Hepatocyte (in vitro differentiated cells): ENCODE data around the gene AP3M1. TPM values are rescaled to one million over a fixed set of nuclear protein-coding genes. Genes with fewer than 3 reads are reported as not detected.
"Not testable (repeated sequence)": the region's sequence is repeated elsewhere in the genome, so short reads cannot be mapped to it uniquely, and the experiment has no call there.

Source experiments
- DNase-seq: peaks from one replicate; pipeline ENCODE4 v3.0.0-alpha.2; 2016; ENCODE audit warnings: low spot score
- H2AFZ ChIP-seq: fragments of 200-600 bp; sonication (generic); 2 replicates; pipeline ENCODE4 v1.6.0; 2016; ENCODE audit warnings: antibody characterized with exemption, mild to moderate bottlenecking
- H3K27ac ChIP-seq: fragments of 200-600 bp; sonication (generic); 2 replicates; pipeline ENCODE4 v1.5.1; 2016; ENCODE audit warnings: mild to moderate bottlenecking
- H3K27me3 ChIP-seq: fragments of 200-600 bp; sonication (generic); 2 replicates; pipeline ENCODE4 v1.6.1; 2016
- H3K36me3 ChIP-seq: fragments of 200-600 bp; sonication (generic); replicated peaks from 2 replicates; pipeline ENCODE4 v1.5.1; 2016; ENCODE audit warnings: low read depth; ENCODE audit not compliant: insufficient read depth
- H3K4me1 ChIP-seq: fragments of 200-600 bp; sonication (generic); 2 replicates; pipeline ENCODE4 v1.5.1; 2016; ENCODE audit warnings: mild to moderate bottlenecking, moderate library complexity; ENCODE audit not compliant: insufficient read depth
- H3K4me2 ChIP-seq: fragments of 200-600 bp; sonication (generic); 2 replicates; pipeline ENCODE4 v1.6.0; 2016
- H3K4me3 ChIP-seq: fragments of 200-600 bp; sonication (generic); 2 replicates; pipeline ENCODE4 v1.5.1; 2016; ENCODE audit warnings: mild to moderate bottlenecking
- H3K79me2 ChIP-seq: fragments of 200-600 bp; sonication (generic); 2 replicates; pipeline ENCODE4 v1.6.0; 2017; ENCODE audit warnings: mild to moderate bottlenecking
- H3K9me2 ChIP-seq: fragments of 200-600 bp; sonication (generic); replicated peaks from 2 replicates; pipeline ENCODE4 v1.6.0; 2017; ENCODE audit warnings: mild to moderate bottlenecking; ENCODE audit not compliant: insufficient read depth
- H3K9me3 ChIP-seq: fragments of 200-600 bp; sonication (generic); 2 replicates; pipeline ENCODE4 v1.5.1; 2016; ENCODE audit warnings: low read depth, mild to moderate bottlenecking
- H4K20me1 ChIP-seq: fragments of 200-600 bp; sonication (generic); 2 replicates; pipeline ENCODE4 v1.6.0; 2016; ENCODE audit warnings: mild to moderate bottlenecking; ENCODE audit not compliant: insufficient read depth, poor library complexity, severe bottlenecking
- CTCF ChIP-seq: fragments of 200-600 bp; sonication (generic); IDR thresholded peaks from 2 replicates; pipeline ENCODE4 v1.5.1; 2016; ENCODE audit warnings: antibody characterized with exemption, mild to moderate bottlenecking; ENCODE audit not compliant: poor library complexity
- EZH2 ChIP-seq: fragments of 200-600 bp; sonication (generic); IDR thresholded peaks from 2 replicates; pipeline ENCODE4 v1.6.1; 2016; ENCODE audit warnings: antibody characterized with exemption, mild to moderate bottlenecking, borderline replicate concordance
- EZH2phosphoT487 ChIP-seq: fragments of 200-600 bp; sonication (generic); IDR thresholded peaks from one replicate; pipeline ENCODE4 v1.6.1; 2018; ENCODE audit warnings: antibody characterized with exemption, mild to moderate bottlenecking, low read depth, moderate library complexity; ENCODE audit not compliant: unreplicated experiment, severe bottlenecking
- WGBS: methylation state at CpG from one replicate; pipeline ENCODE4 v1.1.6; 2016; ENCODE audit warnings: low lambda C conversion rate; ENCODE audit errors: missing lambda C conversion rate; 5-methylcytosine and 5-hydroxymethylcytosine counted together
- polyA plus RNA-seq: library from polyadenylated mRNA; unstranded; fragments of >200 nt; fragmentation: Nextera tagmentation; extraction: Ambion mirVana; gene quantifications from 2 replicates; pipeline ENCODE4 v1.2.1, GENCODE V29; 2016
- total RNA-seq: library from RNA; depleted of rRNA; stranded (reverse); fragments of >200 nt; gene quantifications from 2 replicates; pipeline ENCODE4 v1.2.3, GENCODE V29; 2014

The AP3M1 gene
- total and polyA plus RNA-seq, 2 experiments from 2014 or later: 28.2 to 35.0 TPM

GRCh38 chr10:74194545-74194944 is 43.9 kb upstream of the AP3M1 start:
- TF ChIP-seq EZH2 (no peak), EZH2phosphoT487 (no peak), CTCF (no peak)
- H3K4me2 ChIP-seq: no peak overlapping the region
- 85% methylated on average over 3 of the region's 3 CpGs for WGBS

GRCh38 chr10:74190494-74190893 is 39.9 kb upstream of the AP3M1 start:
- H3K27me3 ChIP-seq: no peaks in the 10 kb centered on the region
- no peak overlapping the region for H3K4me3 ChIP-seq
- no peak overlapping the region for H2AFZ ChIP-seq
- H3K9me3 ChIP-seq: no peaks in the 10 kb centered on the region
- H4K20me1 ChIP-seq: peaks cover 4% of the 10 kb centered on the region
- TF ChIP-seq CTCF (no peak), EZH2phosphoT487 (no peak), EZH2 (no peak)
- peak overlapping the region; percentile 85 for H3K27ac ChIP-seq
- peak overlapping the region; percentile 57 for H3K4me2 ChIP-seq
- no peaks in the 10 kb centered on the region for H3K9me2 ChIP-seq
- H3K36me3 ChIP-seq: no peaks in the 10 kb centered on the region
- H3K79me2 ChIP-seq: peaks cover 86% of the 10 kb centered on the region
- peaks cover 6% of the 10 kb centered on the region for H3K4me1 ChIP-seq
- no peak for DNase-seq

More at GRCh38 chr10:74194545-74194944, 43.9 kb upstream of the AP3M1 start:
- H3K4me1 ChIP-seq: peaks cover 6% of the 10 kb centered on the region
- DNase-seq: no peak
- no peak overlapping the region for H3K27ac ChIP-seq
- H2AFZ ChIP-seq: no peak overlapping the region
- no peaks in the 10 kb centered on the region for H3K27me3 ChIP-seq
- no peaks in the 10 kb centered on the region for H3K36me3 ChIP-seq
- no peak overlapping the region for H3K4me3 ChIP-seq
- no peaks in the 10 kb centered on the region for H3K9me2 ChIP-seq
- H4K20me1 ChIP-seq: peaks cover 4% of the 10 kb centered on the region
- no peaks in the 10 kb centered on the region for H3K9me3 ChIP-seq
- peaks cover 87% of the 10 kb centered on the region for H3K79me2 ChIP-seq

- H3K4me3 ChIP-seq: no peak overlapping the region
- H2AFZ ChIP-seq: no peak overlapping the region
- DNase-seq: peak; percentile 53
Observed at GRCh38 chr10:74189999-74190421, 39.4 kb upstream of the AP3M1 start.

GRCh38 chr10:74188617-74189016 is 38.0 kb upstream of the AP3M1 start:
- H3K27me3 ChIP-seq, H3K27ac ChIP-seq, H3K4me3 ChIP-seq, H3K4me2 ChIP-seq, H3K9me2 ChIP-seq, H2AFZ ChIP-seq, H3K9me3 ChIP-seq, H4K20me1 ChIP-seq, H3K4me1 ChIP-seq, H3K36me3 ChIP-seq, DNase-seq: not testable (repeated sequence)
- peaks cover 85% of the 10 kb centered on the region for H3K79me2 ChIP-seq
- WGBS: 97% methylated on average over 13 of the region's 13 CpGs

More at GRCh38 chr10:74189999-74190421, 39.4 kb upstream of the AP3M1 start:
- peaks cover 4% of the 10 kb centered on the region for H4K20me1 ChIP-seq
- no peaks in the 10 kb centered on the region for H3K36me3 ChIP-seq
- H3K4me1 ChIP-seq: peaks cover 6% of the 10 kb centered on the region
- H3K27me3 ChIP-seq: no peaks in the 10 kb centered on the region
- peak overlapping the region; percentile 85 for H3K27ac ChIP-seq
- TF ChIP-seq EZH2phosphoT487 (no peak), CTCF (no peak), EZH2 (no peak)
- H3K9me3 ChIP-seq: no peaks in the 10 kb centered on the region
- H3K79me2 ChIP-seq: peaks cover 85% of the 10 kb centered on the region
- H3K4me2 ChIP-seq: peak overlapping the region; percentile 57
- WGBS: 25% methylated on average over 3 of the region's 3 CpGs
- H3K9me2 ChIP-seq: no peaks in the 10 kb centered on the region
